Globus pallidus (tissue), 1 donor: ENCODE results near the gene RBKS.
"Not testable (repeated sequence)": the region's sequence is repeated elsewhere in the genome, so short reads cannot be mapped to it uniquely, and the experiment has no call there.

ENCODE experiments used
- DNase-seq: peaks from one replicate; pipeline ENCODE4 v3.0.0-alpha.2; 2015; ENCODE audit warnings: low spot score

RBKS gene

GRCh38 chr2:27762951-27763906 is 127.0 kb downstream of the RBKS start:
- no peak for DNase-seq

- no peak for DNase-seq
Measured at GRCh38 chr2:27756544-27757498, 133.4 kb downstream of the RBKS start.

GRCh38 chr2:27756091-27756490 is 134.1 kb downstream of the RBKS start:
- DNase-seq = no peak

GRCh38 chr2:27754831-27755230 is 135.4 kb downstream of the RBKS start:
- no peak for DNase-seq

- DNase-seq = no peak
Measured at GRCh38 chr2:27754138-27754588, 136.0 kb downstream of the RBKS start.

GRCh38 chr2:27752551-27753237 is 137.5 kb downstream of the RBKS start:
- DNase-seq = no peak

GRCh38 chr2:27751377-27751776 is 138.8 kb downstream of the RBKS start:
- no peak for DNase-seq

- not testable (repeated sequence) for DNase-seq
Measured at GRCh38 chr2:27748803-27749554, 141.2 kb downstream of the RBKS start.

- DNase-seq = no peak
Measured at GRCh38 chr2:27747827-27748352, 142.3 kb downstream of the RBKS start.

GRCh38 chr2:27746325-27746724 is 143.9 kb downstream of the RBKS start:
- DNase-seq = no peak

GRCh38 chr2:27745494-27745893 is 144.7 kb downstream of the RBKS start:
- DNase-seq = not testable (repeated sequence)

- DNase-seq = no peak
Measured at GRCh38 chr2:27742571-27742970, 147.6 kb downstream of the RBKS start.

GRCh38 chr2:27741673-27742072 is 148.5 kb downstream of the RBKS start:
- DNase-seq = no peak

GRCh38 chr2:27739058-27739373 is 151.2 kb downstream of the RBKS start:
- DNase-seq = no peak

GRCh38 chr2:27738349-27739057 is 151.7 kb downstream of the RBKS start:
- no peak for DNase-seq

GRCh38 chr2:27737676-27738348 is 152.4 kb downstream of the RBKS start:
- DNase-seq = no peak

GRCh38 chr2:27736890-27737204 is 153.3 kb downstream of the RBKS start:
- DNase-seq = no peak

GRCh38 chr2:27736031-27736889 is 153.9 kb downstream of the RBKS start:
- no peak for DNase-seq
